ENCODE measurements around the gene PTPRN2. TPM values are rescaled to one million over a fixed set of nuclear protein-coding genes. Genes with fewer than 3 reads are reported as not detected.

PTPRN2 gene
- total RNA-seq, 1 experiment from 2014 or later = 1.1 TPM

DNA sequence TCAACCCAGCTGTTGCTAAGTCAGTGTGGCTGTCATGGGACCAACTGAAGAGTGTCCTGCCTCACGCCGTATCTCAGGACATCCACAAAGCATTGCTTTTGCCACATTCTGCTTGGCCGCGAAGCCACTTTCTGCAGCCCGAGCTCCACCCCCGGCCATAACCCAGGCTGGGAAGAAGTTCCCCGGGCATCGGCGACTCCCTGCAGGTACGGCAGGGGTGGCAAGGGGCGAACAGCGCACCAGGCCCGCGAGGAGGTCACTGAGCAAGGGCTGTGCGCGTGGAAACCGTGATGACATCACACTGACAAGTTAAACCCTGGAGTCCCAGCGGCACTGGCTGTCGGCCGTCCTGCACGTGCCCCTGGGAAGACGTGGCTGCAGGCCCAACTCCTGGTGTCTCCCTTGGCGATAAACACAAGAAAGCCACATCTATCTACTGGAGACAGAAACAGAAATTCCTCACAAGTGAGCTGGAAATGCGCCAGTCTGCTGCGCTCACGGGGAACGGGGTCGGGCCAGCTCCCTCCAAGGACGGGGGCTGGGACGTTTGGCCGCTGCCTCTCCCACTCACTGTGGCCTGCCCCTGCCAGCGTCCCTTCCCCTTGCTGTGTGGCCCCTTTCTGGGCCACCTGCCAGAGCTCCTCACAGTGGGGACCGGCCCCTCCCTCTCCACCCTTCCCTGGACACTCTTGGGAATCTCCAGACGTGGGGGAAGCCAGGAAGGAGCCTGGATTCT, 924.5 kb downstream of the PTPRN2 start:
- BruUV-seq (replicated peaks) = no TSS peak
- Histone ChIP-seq H3K9me3 (ENCODE audit: control insufficient read depth, insufficient read depth, low read depth, low read length) (no peaks in the 10 kb centered on the region), H3K4me3 (ENCODE audit: low read depth in 2 of 2, low read length in 2 of 2) (no peak overlapping the region), H3K36me3 (ENCODE audit: control insufficient read depth, insufficient read depth, low read length) (no peaks in the 10 kb centered on the region), H3K27ac (ENCODE audit: low read length) (no peak overlapping the region), H3K27me3 (ENCODE audit: control insufficient read depth, insufficient read depth, low read length) (no peaks in the 10 kb centered on the region), H3K4me1 (ENCODE audit: control insufficient read depth, insufficient read depth, low read length) (peaks cover 4% of the 10 kb centered on the region; the same call in 1 of the 2 replicates)
- DNase-seq (ENCODE audit: low read depth, low spot score) (no peak), ATAC-seq (no peak)
- POLR2A ChIA-PET = interaction anchor here (0.7 kb wide), 1 partner anchor 20 kb away, joined by 3 read pairs; no protein-coding TSS in a partner anchor
- in situ Hi-C loops (cut with HindIII; ENCODE audit: low pct_unique_long_range_greater_than_20kb, low sequenced_read_pairs) = no loop called here
- intact Hi-C loops (cut with micrococcal nuclease; ENCODE audit: unreplicated experiment) = no loop called here
- CTCF ChIA-PET = no interaction called here
- TF ChIP-seq, protein P1, sequence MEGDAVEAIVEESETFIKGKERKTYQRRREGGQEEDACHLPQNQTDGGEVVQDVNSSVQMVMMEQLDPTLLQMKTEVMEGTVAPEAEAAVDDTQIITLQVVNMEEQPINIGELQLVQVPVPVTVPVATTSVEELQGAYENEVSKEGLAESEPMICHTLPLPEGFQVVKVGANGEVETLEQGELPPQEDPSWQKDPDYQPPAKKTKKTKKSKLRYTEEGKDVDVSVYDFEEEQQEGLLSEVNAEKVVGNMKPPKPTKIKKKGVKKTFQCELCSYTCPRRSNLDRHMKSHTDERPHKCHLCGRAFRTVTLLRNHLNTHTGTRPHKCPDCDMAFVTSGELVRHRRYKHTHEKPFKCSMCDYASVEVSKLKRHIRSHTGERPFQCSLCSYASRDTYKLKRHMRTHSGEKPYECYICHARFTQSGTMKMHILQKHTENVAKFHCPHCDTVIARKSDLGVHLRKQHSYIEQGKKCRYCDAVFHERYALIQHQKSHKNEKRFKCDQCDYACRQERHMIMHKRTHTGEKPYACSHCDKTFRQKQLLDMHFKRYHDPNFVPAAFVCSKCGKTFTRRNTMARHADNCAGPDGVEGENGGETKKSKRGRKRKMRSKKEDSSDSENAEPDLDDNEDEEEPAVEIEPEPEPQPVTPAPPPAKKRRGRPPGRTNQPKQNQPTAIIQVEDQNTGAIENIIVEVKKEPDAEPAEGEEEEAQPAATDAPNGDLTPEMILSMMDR (IDR thresholded peaks at IDR 0.05) = no peak
- no peak for TF ChIP-seq POLR2AphosphoS5 (IDR thresholded peaks at IDR 0.05; ENCODE audit: low read depth, low read length)
- no peak for TF ChIP-seq SIN3A (IDR thresholded peaks at IDR 0.05; ENCODE audit: borderline replicate concordance, insufficient read depth, low read depth, low read length)
- TF ChIP-seq REST (IDR thresholded peaks at IDR 0.05; ENCODE audit: insufficient read depth in 1 of 2, low read depth in 2 of 2, low read length in 1 of 2) = no peak
- TF ChIP-seq TCF7L2 (IDR thresholded peaks at IDR 0.05; ENCODE audit: low read depth, low read length) = no peak

DNA sequence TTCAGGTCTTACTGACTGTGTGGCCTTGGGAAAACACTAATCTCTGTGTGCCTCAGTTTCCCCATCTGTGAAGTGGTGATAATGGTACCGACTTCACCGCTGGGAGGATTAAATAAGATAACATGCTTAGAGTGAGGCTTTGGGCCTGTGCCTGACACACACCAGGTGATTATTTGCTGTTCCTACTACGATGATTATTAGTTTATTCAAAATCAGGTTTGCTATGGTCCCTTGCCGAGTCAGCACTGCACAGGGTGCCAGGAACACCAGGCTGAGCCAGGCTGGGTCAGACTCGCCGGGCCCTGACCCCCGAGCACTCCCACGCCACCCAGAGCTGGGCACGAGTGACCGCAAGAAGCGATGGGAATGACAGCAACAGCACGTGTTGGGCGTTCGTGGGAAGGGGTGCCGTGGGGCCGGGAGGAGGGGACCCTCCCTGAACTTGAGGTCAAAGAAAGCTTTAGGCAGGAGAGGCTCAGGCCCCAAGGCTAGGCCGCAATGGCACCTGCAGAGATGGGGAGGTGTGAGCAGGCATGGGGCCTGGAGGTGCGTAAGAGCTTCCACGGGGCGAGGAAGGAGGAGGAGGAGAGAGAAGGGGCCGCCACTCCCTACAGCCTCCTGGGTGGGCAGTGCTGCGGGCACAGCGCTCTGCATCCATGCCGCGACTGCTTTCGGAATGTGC, 925.4 kb downstream of the PTPRN2 start:
- H3K9me3 ChIP-seq (ENCODE audit: control insufficient read depth, insufficient read depth, low read depth, low read length) = no peaks in the 10 kb centered on the region
- H3K4me1 ChIP-seq (ENCODE audit: control insufficient read depth, insufficient read depth, low read length) = peaks cover 4% of the 10 kb centered on the region; the same call in 1 of the 2 replicates
- no peaks in the 10 kb centered on the region for H3K27me3 ChIP-seq (ENCODE audit: control insufficient read depth, insufficient read depth, low read length)
- in situ Hi-C loops (cut with HindIII; ENCODE audit: low pct_unique_long_range_greater_than_20kb, low sequenced_read_pairs) (no loop called here), intact Hi-C loops (cut with micrococcal nuclease; ENCODE audit: unreplicated experiment) (no loop called here)
- no peak for ATAC-seq
- BruUV-seq (replicated peaks) = no TSS peak
- ChIA-PET CTCF (no interaction called here), POLR2A (no interaction called here)
- no peak overlapping the region for H3K27ac ChIP-seq (ENCODE audit: low read length)
- no peak for DNase-seq (ENCODE audit: low read depth, low spot score)
- TF ChIP-seq, protein P1 (IDR thresholded peaks at IDR 0.05) = no peak
- TF ChIP-seq REST (IDR thresholded peaks at IDR 0.05; ENCODE audit: insufficient read depth in 1 of 2, low read depth in 2 of 2, low read length in 1 of 2) (no peak), POLR2AphosphoS5 (IDR thresholded peaks at IDR 0.05; ENCODE audit: low read depth, low read length) (no peak)
- H3K4me3 ChIP-seq (ENCODE audit: low read depth in 2 of 2, low read length in 2 of 2) = no peak overlapping the region
- no peaks in the 10 kb centered on the region for H3K36me3 ChIP-seq (ENCODE audit: control insufficient read depth, insufficient read depth, low read length)
